H7 (cell line): Measurements from ENCODE around the gene A3GALT2. TPM values are rescaled to one million over a fixed set of nuclear protein-coding genes. Genes with fewer than 3 reads are reported as not detected.

Experiments used
- DNase-seq: peaks from one replicate; pipeline ENCODE4 v3.0.0; 2012
- H3K27me3 ChIP-seq: 2 replicates; pipeline ENCODE4 v1.6.0; 2011; ENCODE audit warnings: mild to moderate bottlenecking, low read length; ENCODE audit not compliant: control insufficient read depth, insufficient read depth
- H3K36me3 ChIP-seq: replicated peaks from 2 replicates; pipeline ENCODE4 v1.5.1; 2011; ENCODE audit warnings: low read length; ENCODE audit not compliant: control insufficient read depth, insufficient read depth
- H3K4me3 ChIP-seq: 2 replicates; pipeline ENCODE4 v1.5.1; 2011; ENCODE audit warnings: low read depth, mild to moderate bottlenecking, control low read depth, low read length, moderate library complexity; ENCODE audit not compliant: insufficient read depth
- total RNA-seq: library from RNA; depleted of rRNA; stranded (reverse); fragments of >200 nt; shearing (Covaris generic); gene quantifications from 2 replicates; pipeline ENCODE4 v1.2.3, GENCODE V29; 2014; rRNA removed

The A3GALT2 gene
- total RNA-seq, 1 experiment from 2014 or later = not detected

- Histone ChIP-seq H3K36me3 (no peaks in the 10 kb centered on the region; the same call in 1 of the 2 replicates), H3K4me3 (no peak overlapping the region), H3K27me3 (no peaks in the 10 kb centered on the region)
- DNase-seq = no peak
These were observed 56.9 kb downstream of the A3GALT2 start for GRCh38 chr1:33263890-33264504.

DNA sequence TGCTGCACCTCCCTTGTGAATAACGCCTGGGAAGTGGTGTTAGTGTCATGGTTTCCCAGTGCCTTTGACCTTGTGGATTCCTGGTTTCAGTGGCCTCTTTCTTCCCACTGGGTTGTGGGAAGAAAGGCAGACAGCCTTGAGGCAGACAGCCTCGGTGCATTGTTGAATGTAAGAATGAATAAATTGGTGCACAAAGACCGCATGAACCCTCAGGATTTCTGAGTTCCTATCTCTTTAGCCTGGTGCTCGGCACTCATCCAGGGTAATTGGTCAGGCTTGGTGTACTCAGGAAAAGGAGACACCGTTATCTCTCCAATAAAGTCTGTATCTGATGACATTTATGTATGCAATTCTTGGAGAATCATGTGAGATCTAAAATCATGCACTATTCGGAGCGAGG is 59.6 kb downstream of the A3GALT2 start:
- H3K27me3 ChIP-seq = no peaks in the 10 kb centered on the region
- DNase-seq = no peak
- H3K36me3 ChIP-seq = no peaks in the 10 kb centered on the region; the same call in 1 of the 2 replicates
- no peak overlapping the region for H3K4me3 ChIP-seq

DNA sequence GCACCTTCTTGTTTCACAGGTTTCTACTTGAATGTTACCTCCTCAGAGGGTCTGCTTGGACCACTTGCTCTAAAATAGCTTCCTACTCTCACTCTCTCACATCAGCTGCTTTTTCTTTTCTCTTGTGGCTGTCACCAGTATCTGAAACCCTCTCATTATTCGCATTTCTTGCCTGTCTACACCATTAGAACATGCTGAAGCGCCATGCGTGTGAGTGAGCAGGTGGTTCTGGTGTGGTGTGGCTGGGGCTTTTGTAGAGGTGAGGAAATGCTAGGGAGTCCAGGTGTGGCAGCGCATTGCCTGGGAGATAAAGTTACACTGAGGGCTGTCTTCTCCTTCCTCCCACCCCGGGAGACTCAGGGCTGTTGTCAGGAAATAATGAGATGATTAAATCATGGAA is 60.5 kb downstream of the A3GALT2 start:
- H3K36me3 ChIP-seq = no peaks in the 10 kb centered on the region; the same call in 1 of the 2 replicates
- no peak for DNase-seq
- H3K27me3 ChIP-seq = no peaks in the 10 kb centered on the region
- H3K4me3 ChIP-seq = no peak overlapping the region

DNA sequence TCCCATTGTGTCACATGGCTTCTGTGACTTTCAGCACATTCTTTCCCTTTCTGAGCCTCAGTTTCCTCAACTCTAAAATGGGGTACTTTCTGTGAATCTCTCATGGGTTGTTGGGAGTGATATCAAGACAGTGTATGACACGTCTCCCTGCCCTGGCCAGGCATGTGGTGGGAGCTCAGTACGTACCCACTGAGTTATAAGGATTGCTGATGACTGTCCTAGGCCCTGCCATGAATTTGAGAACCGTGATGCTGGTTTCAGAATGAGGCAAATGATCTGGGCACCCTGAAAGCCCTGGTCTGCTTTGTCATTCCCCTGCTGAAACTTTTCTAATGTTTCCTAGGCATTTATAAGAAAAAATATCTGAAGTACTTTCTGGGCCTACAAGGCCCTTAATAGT is 61.0 kb downstream of the A3GALT2 start:
- no peak for DNase-seq
- no peaks in the 10 kb centered on the region for H3K27me3 ChIP-seq
- no peak overlapping the region for H3K4me3 ChIP-seq
- H3K36me3 ChIP-seq = no peaks in the 10 kb centered on the region; the same call in 1 of the 2 replicates

DNA sequence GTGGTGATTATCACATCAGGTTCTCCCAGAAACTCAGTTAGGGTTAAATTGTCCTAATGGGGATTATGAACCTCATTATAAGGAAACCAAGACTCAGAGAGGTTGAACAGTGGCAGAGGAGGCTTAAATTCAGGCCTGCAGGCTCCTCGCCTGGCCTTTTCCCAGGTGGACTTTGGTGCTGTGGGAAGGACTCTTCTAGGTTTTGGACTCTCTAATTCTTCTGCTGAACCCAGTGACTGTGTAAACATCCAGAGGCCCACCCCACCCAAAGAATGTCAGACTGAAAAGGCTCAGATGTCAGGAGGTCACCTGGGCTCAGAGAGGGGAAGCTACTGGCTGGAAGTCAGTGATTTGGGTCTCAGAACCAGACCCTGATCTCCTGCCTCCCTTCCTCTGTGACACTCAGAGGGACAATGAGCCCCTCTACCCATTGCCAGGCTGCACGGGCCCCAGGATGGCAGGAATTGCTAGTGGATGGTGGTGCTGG is 62.1 kb downstream of the A3GALT2 start:
- Histone ChIP-seq H3K4me3 (no peak overlapping the region), H3K27me3 (no peaks in the 10 kb centered on the region), H3K36me3 (no peaks in the 10 kb centered on the region; the same call in 1 of the 2 replicates)
- no peak for DNase-seq

DNA sequence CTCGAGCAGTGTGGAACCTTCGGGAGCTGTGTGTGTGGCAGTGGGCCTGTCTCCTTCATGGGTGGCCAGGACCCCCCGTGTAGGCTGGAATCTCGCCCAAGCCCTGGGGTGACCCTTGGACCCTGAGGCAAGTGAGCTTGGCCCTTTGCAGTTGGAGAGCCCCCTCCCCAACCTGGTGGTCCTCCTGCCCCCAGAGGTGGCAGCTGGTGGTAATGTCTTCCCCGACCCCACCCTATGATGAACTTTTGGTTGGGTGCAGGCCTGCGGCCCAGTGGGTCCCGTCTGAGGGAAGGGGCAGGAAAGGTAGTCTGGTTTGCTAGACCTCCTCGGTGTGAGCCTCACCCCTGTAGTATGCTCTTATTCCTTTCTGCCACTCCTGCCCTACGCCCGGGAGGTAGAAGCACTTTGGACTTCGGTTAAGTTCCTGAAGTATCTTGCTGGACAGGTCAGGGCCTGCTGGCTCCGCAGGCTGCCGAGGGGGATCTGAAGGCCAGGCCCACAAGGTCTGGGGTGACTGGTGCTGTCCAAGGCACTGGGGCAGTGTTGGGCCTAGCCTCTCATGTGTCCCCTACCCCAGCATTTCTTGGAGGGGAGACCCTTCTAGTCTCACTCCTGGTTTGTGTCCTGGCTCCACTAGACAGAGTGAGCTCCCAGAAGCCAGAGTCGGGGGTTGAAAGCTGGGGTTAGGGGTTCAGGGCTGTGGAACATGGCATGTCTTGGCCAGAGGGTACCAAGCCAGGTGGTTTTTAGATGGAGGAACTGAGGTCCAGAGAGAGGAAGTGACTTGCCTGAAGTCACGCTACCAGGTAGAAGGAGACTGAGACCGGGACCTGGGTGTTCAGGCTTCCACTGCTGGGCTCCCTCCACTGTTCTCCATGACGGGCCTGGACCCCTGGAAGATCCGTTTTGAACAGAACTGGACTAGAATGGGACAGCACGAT is 62.9 kb downstream of the A3GALT2 start:
- no peaks in the 10 kb centered on the region; the same call in 1 of the 2 replicates for H3K36me3 ChIP-seq
- DNase-seq = no peak
- peak overlapping the region; percentile 75 for H3K4me3 ChIP-seq
- H3K27me3 ChIP-seq = no peaks in the 10 kb centered on the region

DNA sequence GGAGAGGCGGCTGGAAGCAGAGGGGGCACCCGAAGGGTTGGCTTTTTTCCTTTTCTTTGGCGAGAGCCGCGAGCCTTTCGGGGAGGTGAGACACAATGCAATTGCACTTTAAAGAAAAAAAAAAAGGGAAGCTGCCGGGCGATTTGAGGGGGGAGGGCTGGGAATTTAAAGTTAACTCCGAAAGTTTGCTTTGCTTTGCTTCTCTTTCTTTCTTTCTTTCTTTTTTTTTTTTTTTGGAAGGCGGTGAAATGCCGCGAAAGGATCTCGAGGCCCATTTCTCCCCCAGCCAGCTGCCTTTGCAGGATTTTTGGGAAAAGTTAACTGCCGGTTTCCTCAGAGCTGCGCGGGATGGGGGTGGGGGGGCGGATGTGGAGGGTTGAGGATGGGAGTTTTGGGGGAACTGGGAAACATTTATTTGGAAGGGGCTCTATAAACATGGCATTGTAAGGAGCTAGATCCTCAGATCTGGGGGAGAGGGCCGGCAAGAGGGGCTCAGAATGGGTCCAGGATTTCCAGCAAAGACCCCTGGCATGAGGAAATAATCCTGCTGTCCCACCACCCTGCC is 63.6 kb downstream of the A3GALT2 start:
- H3K36me3 ChIP-seq = no peaks in the 10 kb centered on the region; the same call in 1 of the 2 replicates
- H3K4me3 ChIP-seq = peak overlapping the region; percentile 75
- peaks cover 1% of the 10 kb centered on the region; the same call in 1 of the 2 replicates for H3K27me3 ChIP-seq
- DNase-seq = peak; percentile 62

Other genes with a start within 250 kb of the A3GALT2 start
- gene AZIN2, start 239.9 kb downstream of the A3GALT2 start, total RNA-seq = 0.96 and 2.5 TPM in 2 replicates
- gene TRIM62, start 139.1 kb downstream of the A3GALT2 start, total RNA-seq = 10.6 and 13.2 TPM in 2 replicates
- gene ZNF362, start 64.6 kb downstream of the A3GALT2 start, total RNA-seq = 26.4 and 31.7 TPM in 2 replicates
- gene PHC2, start 110.0 kb upstream of the A3GALT2 start, total RNA-seq = 43.9 and 50.5 TPM in 2 replicates
- gene ZSCAN20, start 151.5 kb upstream of the A3GALT2 start, total RNA-seq = 5.3 and 6.5 TPM in 2 replicates